ENCODE data around the gene ZBED1.
"Not testable (repeated sequence)": the region's sequence is repeated elsewhere in the genome, so short reads cannot be mapped to it uniquely, and the experiment has no call there.

Gene ZBED1

DNA sequence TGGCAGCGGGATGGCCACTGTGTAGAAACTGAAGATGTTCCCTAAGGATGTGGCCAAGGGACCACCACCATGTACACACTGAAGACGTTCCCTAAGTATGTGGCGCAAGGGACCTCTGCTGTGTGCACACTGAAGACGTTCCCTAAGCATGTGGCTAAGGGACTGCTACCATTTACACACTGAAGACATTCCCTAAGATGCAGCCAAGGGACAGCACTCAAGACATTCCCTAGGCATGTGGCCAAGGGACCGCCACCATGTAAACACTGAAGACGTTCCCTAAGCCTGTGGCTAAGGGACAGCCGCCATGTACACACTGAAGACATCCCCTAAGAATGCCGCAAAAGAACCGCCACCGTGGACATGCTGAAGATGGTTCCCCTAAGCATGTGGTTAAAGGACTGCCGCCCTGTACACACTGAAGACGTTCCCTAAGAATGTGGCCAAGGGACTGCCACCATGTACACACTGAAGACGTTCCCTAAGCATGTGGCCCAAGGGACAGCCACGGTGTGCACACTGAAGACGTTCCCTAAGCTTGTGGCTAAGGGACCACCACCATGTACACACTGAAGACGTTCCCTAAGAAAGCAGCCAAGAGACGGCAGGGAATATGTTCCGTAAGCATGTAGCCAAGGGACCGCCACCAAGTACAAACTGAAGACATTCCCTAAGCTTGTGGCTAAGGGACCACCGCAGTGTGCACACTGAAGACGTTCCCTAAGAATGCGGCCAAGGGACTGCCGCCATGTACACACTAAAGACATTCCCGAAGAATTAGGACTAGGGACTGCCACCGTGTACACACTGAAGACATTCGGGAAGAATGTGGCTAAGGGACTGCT, 43.3 kb downstream of the ZBED1 start:
- H3K27ac Mint-ChIP-seq = no peak overlapping the region
- peaks cover 7% of the 10 kb centered on the region for H3K4me1 Mint-ChIP-seq
- no peaks in the 10 kb centered on the region for H3K27me3 Mint-ChIP-seq (ENCODE audit: low read depth)
- peaks cover 18% of the 10 kb centered on the region for H3K36me3 Mint-ChIP-seq (ENCODE audit: low read depth)
- no peak overlapping the region for H3K4me3 Mint-ChIP-seq
- H3K9me3 Mint-ChIP-seq = no peaks in the 10 kb centered on the region
- TF ChIP-seq, protein P1, sequence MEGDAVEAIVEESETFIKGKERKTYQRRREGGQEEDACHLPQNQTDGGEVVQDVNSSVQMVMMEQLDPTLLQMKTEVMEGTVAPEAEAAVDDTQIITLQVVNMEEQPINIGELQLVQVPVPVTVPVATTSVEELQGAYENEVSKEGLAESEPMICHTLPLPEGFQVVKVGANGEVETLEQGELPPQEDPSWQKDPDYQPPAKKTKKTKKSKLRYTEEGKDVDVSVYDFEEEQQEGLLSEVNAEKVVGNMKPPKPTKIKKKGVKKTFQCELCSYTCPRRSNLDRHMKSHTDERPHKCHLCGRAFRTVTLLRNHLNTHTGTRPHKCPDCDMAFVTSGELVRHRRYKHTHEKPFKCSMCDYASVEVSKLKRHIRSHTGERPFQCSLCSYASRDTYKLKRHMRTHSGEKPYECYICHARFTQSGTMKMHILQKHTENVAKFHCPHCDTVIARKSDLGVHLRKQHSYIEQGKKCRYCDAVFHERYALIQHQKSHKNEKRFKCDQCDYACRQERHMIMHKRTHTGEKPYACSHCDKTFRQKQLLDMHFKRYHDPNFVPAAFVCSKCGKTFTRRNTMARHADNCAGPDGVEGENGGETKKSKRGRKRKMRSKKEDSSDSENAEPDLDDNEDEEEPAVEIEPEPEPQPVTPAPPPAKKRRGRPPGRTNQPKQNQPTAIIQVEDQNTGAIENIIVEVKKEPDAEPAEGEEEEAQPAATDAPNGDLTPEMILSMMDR (IDR thresholded peaks at IDR 0.05; ENCODE audit: unreplicated experiment in 3 of 3) = no peak

DNA sequence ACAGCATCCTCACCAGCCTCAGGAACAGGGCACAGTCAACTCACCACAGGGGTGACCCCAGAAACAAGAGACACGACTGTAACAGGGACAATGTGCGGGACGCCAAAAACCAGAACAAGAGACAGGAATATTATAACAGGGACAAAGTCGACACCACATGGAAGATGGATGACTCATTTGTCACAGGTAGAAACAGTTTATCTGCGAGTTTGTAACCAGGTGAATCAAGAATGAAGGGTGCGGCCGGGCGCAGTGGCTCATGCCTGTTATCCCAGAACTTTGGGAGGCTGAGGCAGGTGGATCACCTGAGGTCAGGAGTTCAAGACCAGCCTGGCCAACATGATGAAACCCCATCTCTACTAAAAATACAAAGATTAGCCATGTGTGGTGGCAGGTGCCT, 44.7 kb downstream of the ZBED1 start:
- H3K4me3 Mint-ChIP-seq; H3K27ac Mint-ChIP-seq; H3K27me3 Mint-ChIP-seq (ENCODE audit: low read depth); H3K9me3 Mint-ChIP-seq; H3K4me1 Mint-ChIP-seq: not testable (repeated sequence)
- H3K36me3 Mint-ChIP-seq (ENCODE audit: low read depth) = peaks cover 27% of the 10 kb centered on the region

DNA sequence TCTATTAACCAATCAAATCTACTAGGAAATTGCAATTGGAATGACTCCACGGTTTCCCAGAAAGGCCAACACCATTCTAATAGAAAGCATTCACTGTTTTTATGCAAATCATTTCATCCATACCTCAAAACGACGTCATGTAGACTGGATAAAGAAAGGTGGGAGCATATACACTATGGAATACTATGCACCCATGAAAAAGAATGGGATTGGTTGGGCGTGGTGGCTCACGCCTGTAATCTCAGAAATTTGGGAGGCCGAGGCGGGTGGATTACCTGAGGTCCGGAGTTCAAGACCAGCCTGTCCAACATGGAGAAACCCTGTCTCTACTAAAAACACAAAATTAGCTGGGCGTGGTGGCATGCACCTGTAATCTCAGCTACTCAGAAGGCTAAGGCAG, 46.2 kb downstream of the ZBED1 start:
- H3K4me3 Mint-ChIP-seq; H3K9me3 Mint-ChIP-seq; H3K27ac Mint-ChIP-seq; H3K27me3 Mint-ChIP-seq (ENCODE audit: low read depth): not testable (repeated sequence)
- Mint-ChIP-seq H3K4me1 (peaks cover 18% of the 10 kb centered on the region), H3K36me3 (ENCODE audit: low read depth) (peaks cover 30% of the 10 kb centered on the region)

DNA sequence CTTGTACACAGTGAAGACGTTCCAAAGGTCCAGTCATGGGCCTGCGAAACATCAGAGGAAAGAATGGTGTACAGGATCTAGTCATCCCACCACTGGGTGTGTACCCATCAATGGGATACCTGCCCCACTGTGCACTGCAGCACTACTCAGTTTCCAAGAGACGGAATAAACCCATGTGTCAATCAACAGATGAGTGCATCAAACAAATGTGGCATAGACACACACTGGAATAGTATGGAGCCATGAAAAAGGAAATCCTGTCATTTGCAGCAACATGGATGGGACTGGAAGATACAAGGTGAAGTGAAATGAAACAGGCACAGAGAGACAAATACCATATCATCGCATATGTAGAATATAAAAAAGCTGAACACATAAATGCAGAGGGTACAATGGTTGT, 48.0 kb downstream of the ZBED1 start:
- H3K4me3 Mint-ChIP-seq = no peak overlapping the region
- no peaks in the 10 kb centered on the region for H3K27me3 Mint-ChIP-seq (ENCODE audit: low read depth)
- TF ChIP-seq, protein P1 (IDR thresholded peaks at IDR 0.05; ENCODE audit: unreplicated experiment in 3 of 3) = no peak
- H3K27ac Mint-ChIP-seq = no peak overlapping the region
- H3K4me1 Mint-ChIP-seq = peaks cover 18% of the 10 kb centered on the region
- peaks cover 32% of the 10 kb centered on the region for H3K36me3 Mint-ChIP-seq (ENCODE audit: low read depth)
- no peaks in the 10 kb centered on the region for H3K9me3 Mint-ChIP-seq

DNA sequence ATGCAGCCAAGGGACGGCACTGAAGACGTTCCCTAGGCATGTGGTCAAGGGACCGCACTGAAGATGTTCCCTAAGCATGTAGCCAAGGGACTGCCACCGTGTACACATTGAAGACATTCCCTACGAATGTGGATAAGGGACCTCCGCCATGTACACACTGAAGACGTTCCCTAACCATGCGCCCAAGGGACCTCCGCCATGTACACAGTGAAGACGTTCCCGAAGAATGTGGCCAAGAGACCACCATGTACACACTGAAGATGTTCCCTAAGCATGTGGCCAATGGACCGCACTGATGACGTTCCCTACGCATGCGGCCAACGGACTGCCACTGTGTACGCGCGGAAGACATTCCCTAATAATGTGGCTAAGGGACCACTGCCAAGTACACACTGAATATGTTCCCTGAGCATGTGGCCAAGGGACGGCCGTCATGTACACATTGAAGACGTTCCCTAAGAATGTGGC, 48.4 kb downstream of the ZBED1 start:
- H3K4me3 Mint-ChIP-seq = no peak overlapping the region
- no peaks in the 10 kb centered on the region for H3K27me3 Mint-ChIP-seq (ENCODE audit: low read depth)
- H3K4me1 Mint-ChIP-seq = peaks cover 18% of the 10 kb centered on the region
- H3K36me3 Mint-ChIP-seq (ENCODE audit: low read depth) = peaks cover 33% of the 10 kb centered on the region
- H3K27ac Mint-ChIP-seq = no peak overlapping the region
- no peaks in the 10 kb centered on the region for H3K9me3 Mint-ChIP-seq
- TF ChIP-seq, protein P1 (IDR thresholded peaks at IDR 0.05; ENCODE audit: unreplicated experiment in 3 of 3) = no peak

DNA sequence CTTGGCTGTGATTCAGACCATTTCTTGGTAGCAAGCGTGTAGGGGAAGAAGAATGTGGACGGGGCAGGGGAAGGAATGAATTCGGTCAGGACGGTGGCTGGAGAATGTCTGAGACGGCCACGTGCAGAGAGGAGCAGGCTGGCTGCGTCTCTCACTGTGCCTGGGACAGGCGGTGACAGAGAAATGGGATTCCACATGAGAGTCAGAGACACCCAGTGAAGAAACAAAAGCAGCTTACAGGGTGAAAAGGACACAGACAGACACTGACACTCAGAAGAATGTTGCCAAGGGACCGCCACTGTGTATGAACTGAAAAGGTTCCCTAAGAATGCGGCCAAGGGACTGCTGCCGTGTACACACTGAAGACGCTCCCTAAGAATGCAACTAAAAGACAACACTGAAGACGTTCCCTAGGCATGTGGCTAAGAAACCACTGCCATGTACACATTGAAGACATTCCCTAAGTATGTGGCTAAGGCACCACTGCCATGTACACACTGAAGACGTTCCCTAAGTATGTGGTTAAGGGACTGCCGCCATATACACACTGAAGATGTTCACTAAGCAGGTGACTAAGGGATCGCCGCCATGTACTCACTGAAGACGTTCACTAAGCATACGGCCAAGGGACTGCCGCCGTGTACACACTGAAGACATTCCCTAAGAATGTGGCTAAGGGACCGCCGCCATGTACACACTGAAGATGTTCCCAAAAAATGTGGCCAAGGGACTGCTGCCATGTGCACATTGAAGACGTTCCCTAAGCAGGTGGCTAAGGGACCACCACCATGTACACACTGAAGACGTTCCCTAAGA, 49.1 kb downstream of the ZBED1 start:
- Mint-ChIP-seq H3K4me3 (no peak overlapping the region), H3K4me1 (peaks cover 18% of the 10 kb centered on the region)

More for the DNA sequence above, 49.1 kb downstream of the ZBED1 start:
- TF ChIP-seq, protein P1 (IDR thresholded peaks at IDR 0.05; ENCODE audit: unreplicated experiment in 3 of 3) = no peak
- peaks cover 37% of the 10 kb centered on the region for H3K36me3 Mint-ChIP-seq (ENCODE audit: low read depth)
- no peaks in the 10 kb centered on the region for H3K9me3 Mint-ChIP-seq
- peak overlapping the region; percentile 4 to 78 (median 46) for H3K27ac Mint-ChIP-seq
- no peaks in the 10 kb centered on the region for H3K27me3 Mint-ChIP-seq (ENCODE audit: low read depth)
